Right lobe of liver (tissue), 4 donors: ENCODE data around the gene RFPL1.

Experiments
- POLR2A ChIP-seq: fragments of 450-650 bp; IDR thresholded peaks from one replicate; pipeline ENCODE4 v1.6.1; 2017; ENCODE audit warnings: antibody characterized with exemption, mild to moderate bottlenecking
- TF ChIP-seq, protein P1 (sequence below), 4 donors: fragments of 200-600 bp in 3 of 4; fragments of 450-650 bp in 1 of 4; IDR thresholded peaks; one replicate each; pipeline versions ENCODE4 v1.5.1 to v1.8.0; 2016 to 2022; ENCODE audit warnings: antibody characterized with exemption in 4 of 4, mild to moderate bottlenecking in 2 of 4
- donor health status: DM: no; HTN: no; CAD: no.
- donor health status: DM: no; HTN: no; CAD: no.
- donor health status: DM: no; HTN: yes; CAD: no.

DNA sequence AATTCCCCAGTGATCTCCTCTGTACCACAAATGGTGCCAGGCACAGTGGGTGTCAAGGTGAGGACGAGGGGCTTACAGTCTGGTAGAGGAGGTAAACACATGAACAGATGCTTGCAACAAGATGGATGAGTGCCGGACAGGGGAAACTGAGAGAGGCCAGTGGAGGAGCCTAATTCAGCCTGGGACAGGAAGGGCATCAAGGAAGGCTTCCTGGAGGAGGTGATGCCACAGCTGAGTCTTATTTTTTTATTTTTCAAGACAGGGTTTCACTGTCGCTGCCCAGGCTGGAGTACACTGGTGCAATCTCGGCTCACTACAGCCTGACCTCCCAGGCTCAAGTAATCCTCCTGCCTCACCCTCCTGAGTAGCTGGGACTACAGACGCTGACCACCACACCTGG, 22.9 kb downstream of the RFPL1 start:
- TF ChIP-seq, protein P1, sequence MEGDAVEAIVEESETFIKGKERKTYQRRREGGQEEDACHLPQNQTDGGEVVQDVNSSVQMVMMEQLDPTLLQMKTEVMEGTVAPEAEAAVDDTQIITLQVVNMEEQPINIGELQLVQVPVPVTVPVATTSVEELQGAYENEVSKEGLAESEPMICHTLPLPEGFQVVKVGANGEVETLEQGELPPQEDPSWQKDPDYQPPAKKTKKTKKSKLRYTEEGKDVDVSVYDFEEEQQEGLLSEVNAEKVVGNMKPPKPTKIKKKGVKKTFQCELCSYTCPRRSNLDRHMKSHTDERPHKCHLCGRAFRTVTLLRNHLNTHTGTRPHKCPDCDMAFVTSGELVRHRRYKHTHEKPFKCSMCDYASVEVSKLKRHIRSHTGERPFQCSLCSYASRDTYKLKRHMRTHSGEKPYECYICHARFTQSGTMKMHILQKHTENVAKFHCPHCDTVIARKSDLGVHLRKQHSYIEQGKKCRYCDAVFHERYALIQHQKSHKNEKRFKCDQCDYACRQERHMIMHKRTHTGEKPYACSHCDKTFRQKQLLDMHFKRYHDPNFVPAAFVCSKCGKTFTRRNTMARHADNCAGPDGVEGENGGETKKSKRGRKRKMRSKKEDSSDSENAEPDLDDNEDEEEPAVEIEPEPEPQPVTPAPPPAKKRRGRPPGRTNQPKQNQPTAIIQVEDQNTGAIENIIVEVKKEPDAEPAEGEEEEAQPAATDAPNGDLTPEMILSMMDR (IDR thresholded peaks at IDR 0.05) = no peak
- no peak for TF ChIP-seq POLR2A
